Breast epithelium (tissue), 4 donors: ENCODE measurements around the gene SLC25A24. TPM values are rescaled to one million over a fixed set of nuclear protein-coding genes. Genes with fewer than 3 reads are reported as not detected.
"Not testable (repeated sequence)": the region's sequence is repeated elsewhere in the genome, so short reads cannot be mapped to it uniquely, and the experiment has no call there.

ENCODE experiments used
- DNase-seq, 2 donors: peaks; one replicate each; pipeline ENCODE4 v3.0.0-alpha.2; 2019; ENCODE audit warnings: low spot score in 2 of 2
- H3K27ac ChIP-seq, 2 donors: fragments of 200-600 bp; sonication (generic) in 1 of 2; one replicate each; pipeline ENCODE4 v1.5.1; 2016 to 2019; ENCODE audit warnings: mild to moderate bottlenecking in 1 of 2
- H3K27me3 ChIP-seq, 2 donors: fragments of 200-600 bp; sonication (generic) in 1 of 2; one replicate each; pipeline versions ENCODE4 v1.5.1 to v1.6.0; 2017 to 2019; ENCODE audit warnings: control low read depth in 1 of 2, mild to moderate bottlenecking in 1 of 2
- H3K36me3 ChIP-seq: fragments of 200-600 bp; one replicate; pipeline ENCODE4 v1.5.1; 2019
- H3K4me1 ChIP-seq, 2 donors: fragments of 200-600 bp; sonication (generic); one replicate each; pipeline ENCODE4 v1.5.1; 2016 to 2019; ENCODE audit warnings: control low read depth in 1 of 2
- H3K4me3 ChIP-seq, 3 donors: fragments of 200-600 bp; sonication (generic); 1 replicate in 2 of 3; 2 replicates in 1 of 3; pipeline ENCODE4 v1.5.1; 2016 to 2019; ENCODE audit warnings: mild to moderate bottlenecking in 3 of 3, moderate library complexity in 2 of 3
- H3K9me3 ChIP-seq, 2 donors: fragments of 200-600 bp; sonication (generic) in 1 of 2; one replicate each; pipeline ENCODE4 v1.5.1; 2016 to 2019; ENCODE audit warnings: control low read depth in 1 of 2
- CTCF ChIP-seq, 3 donors: fragments of 450-650 bp; IDR thresholded peaks; one replicate each; pipeline ENCODE4 v1.5.1; 2016 to 2017; ENCODE audit warnings: antibody characterized with exemption in 3 of 3, mild to moderate bottlenecking in 3 of 3, moderate library complexity in 3 of 3
- POLR2A ChIP-seq: fragments of 450-650 bp; IDR thresholded peaks from one replicate; pipeline ENCODE4 v1.6.1; 2016; ENCODE audit warnings: antibody characterized with exemption, mild to moderate bottlenecking, moderate library complexity
- POLR2AphosphoS5 ChIP-seq, 3 donors: sonication (generic); formaldehyde crosslinking; IDR thresholded peaks; one replicate each; pipeline ENCODE4 v1.6.1; 2017; ENCODE audit warnings: antibody characterized with exemption in 3 of 3
- intact Hi-C: fragments of 100-400 bp; cut with DNase I; formaldehyde crosslinking; loops from one replicate; pipeline ENCODE4 v1.15.1; 2023; ENCODE audit warnings: low total_unique reads
- total RNA-seq, 3 donors: library from RNA; depleted of rRNA; stranded (reverse); fragments of >200 nt; gene quantifications; one replicate each; pipeline ENCODE4 v1.1.0, GENCODE V29; 2016

The SLC25A24 gene
- total RNA-seq, 3 donors from 2014 or later, result 40.3 to 53.0 (median 45.1) TPM

DNA sequence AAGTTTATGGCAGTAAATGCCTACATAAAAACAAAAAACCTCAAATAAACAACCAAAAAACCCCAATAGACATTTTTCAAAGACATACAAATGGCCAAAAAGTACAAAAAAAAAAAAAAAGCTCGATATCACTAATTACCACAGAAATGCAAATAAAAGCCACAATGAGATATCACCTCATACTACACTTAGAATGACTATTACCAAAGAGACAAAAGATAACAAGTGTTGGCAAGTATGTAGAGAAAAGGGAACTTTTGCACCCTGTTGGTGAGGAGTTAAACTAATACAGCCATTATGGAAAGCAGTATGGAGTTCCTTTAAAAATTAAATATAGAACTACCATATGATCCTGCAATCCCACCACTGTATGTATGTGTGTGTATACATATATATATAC lies 21.1 kb downstream of the SLC25A24 start:
- DNase-seq, result no peak
- intact Hi-C loops, result no loop called here
- Histone ChIP-seq H3K27ac (no peak overlapping the region), H3K27me3 (no peaks in the 10 kb centered on the region), H3K9me3 (peaks cover 9 to 21% of the 10 kb centered on the region in 2 donors), H3K4me1 (no peaks in the 10 kb centered on the region), H3K4me3 (no peak overlapping the region), H3K36me3 (peaks cover 9% of the 10 kb centered on the region)
- TF ChIP-seq CTCF (IDR thresholded peaks at IDR 0.05) (no peak), POLR2A (no peak), POLR2AphosphoS5 (IDR thresholded peaks at IDR 0.05) (no peak)

DNA sequence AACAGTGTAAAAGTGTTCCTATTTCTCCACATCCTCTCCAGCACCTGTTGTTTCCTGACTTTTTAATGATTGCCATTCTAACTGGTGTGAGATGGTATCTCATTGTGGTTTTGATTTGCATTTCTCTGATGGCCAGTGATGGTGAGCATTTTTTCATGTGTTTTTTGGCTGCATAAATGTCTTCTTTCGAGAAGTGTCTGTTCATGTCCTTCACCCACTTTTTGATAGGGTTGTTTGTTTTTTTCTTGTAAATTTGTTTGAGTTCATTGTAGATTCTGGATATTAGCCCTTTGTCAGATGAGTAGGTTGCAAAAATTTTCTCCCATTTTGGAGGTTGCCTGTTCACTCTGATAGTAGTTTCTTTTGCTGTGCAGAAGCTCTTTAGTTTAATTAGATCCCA lies 37.7 kb downstream of the SLC25A24 start:
- H3K27ac ChIP-seq, H3K27me3 ChIP-seq, H3K4me3 ChIP-seq, DNase-seq, intact Hi-C loops, H3K4me1 ChIP-seq, H3K36me3 ChIP-seq, H3K9me3 ChIP-seq: not testable (repeated sequence)

- H3K27ac ChIP-seq, H3K36me3 ChIP-seq, H3K9me3 ChIP-seq, intact Hi-C loops, H3K27me3 ChIP-seq, H3K4me3 ChIP-seq, DNase-seq, H3K4me1 ChIP-seq: not testable (repeated sequence)
These were observed 40.2 kb downstream of the SLC25A24 start for GRCh38 chr1:108159951-108160350.

DNA sequence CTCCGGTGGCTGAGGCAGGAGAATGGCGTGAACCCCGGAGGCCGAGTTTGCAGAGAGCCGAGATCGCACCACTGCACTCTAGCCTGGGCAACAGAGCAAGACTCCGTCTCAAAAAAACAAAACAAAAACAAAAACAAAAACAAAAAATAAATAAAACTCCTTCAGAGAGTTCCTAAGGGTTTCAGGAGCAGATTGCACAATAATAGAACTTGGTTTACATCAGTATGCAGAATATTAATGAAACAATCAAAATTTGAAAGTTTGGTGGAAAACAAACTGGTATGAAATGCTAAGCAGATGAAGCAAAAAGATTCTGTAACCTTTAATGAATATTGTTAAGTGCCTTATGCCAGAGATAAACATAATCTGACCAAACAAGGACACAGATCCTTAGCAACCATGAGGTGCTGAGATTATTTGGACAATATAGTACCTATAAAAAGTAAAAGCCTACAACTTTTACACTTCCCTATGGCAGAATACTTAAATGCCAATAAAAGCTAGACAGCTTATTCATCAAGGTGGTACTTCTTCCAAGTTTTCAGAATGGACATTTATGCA lies 41.2 kb downstream of the SLC25A24 start:
- intact Hi-C loops, result no loop called here
- Histone ChIP-seq H3K4me1 (no peaks in the 10 kb centered on the region), H3K27me3 (no peaks in the 10 kb centered on the region), H3K4me3 (no peak overlapping the region), H3K9me3 (no peaks in the 10 kb centered on the region), H3K36me3 (no peaks in the 10 kb centered on the region), H3K27ac (no peak overlapping the region)
- no peak for TF ChIP-seq POLR2A
- TF ChIP-seq CTCF (IDR thresholded peaks at IDR 0.05), result no peak
- no peak for TF ChIP-seq POLR2AphosphoS5 (IDR thresholded peaks at IDR 0.05)
- DNase-seq, result no peak

DNA sequence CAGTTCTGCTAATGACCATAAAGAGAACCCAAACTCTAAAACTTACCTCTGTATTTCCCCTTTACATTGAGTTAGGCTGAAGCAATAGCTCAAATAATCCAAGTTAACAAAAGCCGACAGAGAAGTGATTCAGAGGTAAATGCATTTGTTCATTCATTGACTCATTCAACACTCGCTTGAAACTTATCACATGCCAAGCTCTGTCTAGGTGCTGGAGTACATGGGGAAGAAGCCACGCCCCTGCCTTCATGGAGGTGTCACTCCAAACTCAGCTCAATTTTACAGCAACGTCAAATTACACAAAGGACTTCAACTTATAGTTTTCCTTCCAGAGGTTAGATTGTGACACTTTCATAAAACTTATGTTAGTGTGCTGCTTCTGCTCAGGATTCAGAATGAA lies 45.8 kb downstream of the SLC25A24 start:
- TF ChIP-seq POLR2AphosphoS5 (IDR thresholded peaks at IDR 0.05), result no peak
- TF ChIP-seq CTCF (IDR thresholded peaks at IDR 0.05), result no peak
- TF ChIP-seq POLR2A, result no peak
- DNase-seq, result no peak
- H3K4me3 ChIP-seq, result no peak overlapping the region
- H3K9me3 ChIP-seq, result no peaks in the 10 kb centered on the region
- H3K27ac ChIP-seq, result no peak overlapping the region
- no peaks in the 10 kb centered on the region for H3K4me1 ChIP-seq
- intact Hi-C loops, result no loop called here
- no peaks in the 10 kb centered on the region for H3K36me3 ChIP-seq
- H3K27me3 ChIP-seq, result no peaks in the 10 kb centered on the region

GRCh38 chr1:108152782-108153222 lies 47.3 kb downstream of the SLC25A24 start:
- TF ChIP-seq POLR2A, result no peak
- no peak for TF ChIP-seq CTCF (IDR thresholded peaks at IDR 0.05)
- no peak for TF ChIP-seq POLR2AphosphoS5 (IDR thresholded peaks at IDR 0.05)
- Histone ChIP-seq H3K4me3 (no peak overlapping the region), H3K9me3 (no peaks in the 10 kb centered on the region), H3K27me3 (no peaks in the 10 kb centered on the region), H3K27ac (no peak overlapping the region), H3K36me3 (no peaks in the 10 kb centered on the region), H3K4me1 (no peaks in the 10 kb centered on the region)
- intact Hi-C loops, result no loop called here
- no peak for DNase-seq
